ENCODE measurements around the gene PSMB2. TPM values are rescaled to one million over a fixed set of nuclear protein-coding genes. Genes with fewer than 3 reads are reported as not detected.
"Not testable (repeated sequence)": the region's sequence is repeated elsewhere in the genome, so short reads cannot be mapped to it uniquely, and the experiment has no call there.

The PSMB2 gene
- total RNA-seq, 2 donors from 2014 or later = 27.4 to 30.5 TPM

GRCh38 chr1:35585281-35585680 lies 56.0 kb downstream of the PSMB2 start:
- Mint-ChIP-seq H3K27ac (no peak overlapping the region), H3K4me1 (peaks cover 9% of the 10 kb centered on the region)
- no peak for ATAC-seq

DNA sequence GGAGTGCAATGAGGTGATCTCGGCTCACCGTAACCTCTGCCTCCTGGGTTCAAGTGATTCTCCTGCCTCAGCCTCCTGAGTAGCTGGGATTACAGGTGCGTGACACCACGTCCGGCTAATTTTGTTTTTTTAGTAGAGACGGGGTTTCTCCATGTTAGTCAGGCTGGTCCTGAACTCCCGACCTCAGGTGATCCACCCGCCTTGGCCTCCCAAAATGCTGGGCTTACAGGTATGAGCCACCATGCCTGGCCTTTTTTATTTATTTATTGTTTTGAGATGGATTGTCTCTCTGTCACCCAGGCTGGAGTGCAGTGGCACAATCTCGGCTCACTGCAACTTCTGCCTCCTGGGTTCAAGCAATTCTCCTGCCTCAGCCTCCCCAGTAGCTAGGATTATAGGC lies 59.7 kb downstream of the PSMB2 start:
- DNase-seq; H3K36me3 Mint-ChIP-seq (ENCODE audit: low read depth); H3K9me3 ChIP-seq (ENCODE audit: control insufficient read depth, low read length, poor library complexity, severe bottlenecking); ATAC-seq; H3K4me3 Mint-ChIP-seq; H3K27me3 Mint-ChIP-seq; H3K4me1 Mint-ChIP-seq; H3K27ac Mint-ChIP-seq: not testable (repeated sequence)

More at GRCh38 chr1:35585281-35585680, 56.0 kb downstream of the PSMB2 start:
- no peak for DNase-seq
- H3K4me3 Mint-ChIP-seq = no peak overlapping the region
- no peaks in the 10 kb centered on the region for H3K27me3 Mint-ChIP-seq
- no peaks in the 10 kb centered on the region for H3K9me3 ChIP-seq (ENCODE audit: control insufficient read depth, low read length, poor library complexity, severe bottlenecking)
- peaks cover 5% of the 10 kb centered on the region for H3K36me3 Mint-ChIP-seq (ENCODE audit: low read depth)

- no peak for DNase-seq
- Mint-ChIP-seq H3K36me3 (ENCODE audit: low read depth) (no peaks in the 10 kb centered on the region), H3K27me3 (no peaks in the 10 kb centered on the region), H3K4me1 (peaks cover 13% of the 10 kb centered on the region), H3K27ac (no peak overlapping the region), H3K4me3 (no peak overlapping the region)
- ATAC-seq = no peak
- H3K9me3 ChIP-seq (ENCODE audit: control insufficient read depth, low read length, poor library complexity, severe bottlenecking) = no peaks in the 10 kb centered on the region
Observed at GRCh38 chr1:35580949-35581388, 60.4 kb downstream of the PSMB2 start.

DNA sequence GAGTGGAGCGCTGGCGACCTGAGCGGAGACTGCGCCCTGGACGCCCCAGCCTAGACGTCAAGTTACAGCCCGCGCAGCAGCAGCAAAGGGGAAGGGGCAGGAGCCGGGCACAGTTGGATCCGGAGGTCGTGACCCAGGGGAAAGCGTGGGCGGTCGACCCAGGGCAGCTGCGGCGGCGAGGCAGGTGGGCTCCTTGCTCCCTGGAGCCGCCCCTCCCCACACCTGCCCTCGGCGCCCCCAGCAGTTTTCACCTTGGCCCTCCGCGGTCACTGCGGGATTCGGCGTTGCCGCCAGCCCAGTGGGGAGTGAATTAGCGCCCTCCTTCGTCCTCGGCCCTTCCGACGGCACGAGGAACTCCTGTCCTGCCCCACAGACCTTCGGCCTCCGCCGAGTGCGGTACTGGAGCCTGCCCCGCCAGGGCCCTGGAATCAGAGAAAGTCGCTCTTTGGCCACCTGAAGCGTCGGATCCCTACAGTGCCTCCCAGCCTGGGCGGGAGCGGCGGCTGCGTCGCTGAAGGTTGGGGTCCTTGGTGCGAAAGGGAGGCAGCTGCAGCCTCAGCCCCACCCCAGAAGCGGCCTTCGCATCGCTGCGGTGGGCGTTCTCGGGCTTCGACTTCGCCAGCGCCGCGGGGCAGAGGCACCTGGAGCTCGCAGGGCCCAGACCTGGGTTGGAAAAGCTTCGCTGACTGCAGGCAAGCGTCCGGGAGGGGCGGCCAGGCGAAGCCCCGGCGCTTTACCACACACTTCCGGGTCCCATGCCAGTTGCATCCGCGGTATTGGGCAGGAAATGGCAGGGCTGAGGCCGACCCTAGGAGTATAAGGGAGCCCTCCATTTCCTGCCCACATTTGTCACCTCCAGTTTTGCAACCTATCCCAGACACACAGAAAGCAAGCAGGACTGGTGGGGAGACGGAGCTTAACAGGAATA lies 64.0 kb downstream of the PSMB2 start:
- Mint-ChIP-seq H3K4me1 (peaks cover 18% of the 10 kb centered on the region), H3K4me3 (peak overlapping the region; percentile 95), H3K27ac (peak overlapping the region; percentile 87), H3K36me3 (ENCODE audit: low read depth) (peaks cover 3% of the 10 kb centered on the region), H3K27me3 (no peaks in the 10 kb centered on the region)
- ATAC-seq = peak; percentile 75
- H3K9me3 ChIP-seq (ENCODE audit: control insufficient read depth, low read length, poor library complexity, severe bottlenecking) = no peaks in the 10 kb centered on the region
- DNase-seq = peak in 2 of 3 donors; percentile 35

- not testable (repeated sequence) for H3K36me3 Mint-ChIP-seq (ENCODE audit: low read depth); H3K9me3 ChIP-seq (ENCODE audit: control insufficient read depth, low read length, poor library complexity, severe bottlenecking); H3K27ac Mint-ChIP-seq; DNase-seq; H3K27me3 Mint-ChIP-seq; ATAC-seq
- Mint-ChIP-seq H3K4me3 (peak overlapping the region; percentile 95), H3K4me1 (peaks cover 18% of the 10 kb centered on the region)
Observed at GRCh38 chr1:35576766-35577070, 64.6 kb downstream of the PSMB2 start.

DNA sequence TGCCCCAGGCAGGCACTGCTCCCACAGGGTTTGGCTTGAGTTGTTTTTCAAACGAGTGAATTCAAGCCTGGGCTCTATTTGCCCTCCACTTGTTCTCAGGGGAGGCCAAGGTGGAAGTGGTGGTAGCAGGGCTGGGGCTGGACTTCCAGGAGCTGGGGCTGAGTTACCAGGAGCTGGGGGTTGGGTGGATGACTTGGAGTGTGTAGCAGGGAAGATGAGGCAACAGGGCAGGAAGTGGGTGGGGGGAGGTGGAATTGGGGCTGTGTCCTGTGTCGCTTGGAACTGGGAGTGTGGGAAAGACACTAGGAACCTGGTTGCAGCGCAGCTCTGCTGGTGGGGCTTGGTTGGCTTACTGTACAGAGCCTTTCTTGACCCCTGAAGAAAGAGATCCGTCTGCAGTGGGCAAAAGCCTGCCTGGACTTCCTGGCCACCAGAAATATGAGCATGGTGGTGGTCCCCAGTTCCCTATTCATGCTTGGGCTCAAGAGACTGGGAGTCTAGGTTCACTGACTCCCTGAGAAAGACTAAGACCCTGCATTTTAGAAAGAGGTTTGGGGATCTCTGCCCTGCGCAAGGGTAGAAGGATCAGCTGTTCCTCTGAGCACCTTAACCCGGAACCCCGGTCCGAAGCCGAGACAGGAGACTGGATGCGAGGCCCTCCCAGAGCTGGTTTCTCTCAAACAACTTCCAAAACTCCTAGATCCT lies 65.1 kb downstream of the PSMB2 start:
- H3K4me3 Mint-ChIP-seq = peak overlapping the region; percentile 95
- no peak for ATAC-seq
- peak overlapping the region; percentile 19 for H3K27ac Mint-ChIP-seq
- peaks cover 18% of the 10 kb centered on the region for H3K4me1 Mint-ChIP-seq
- H3K27me3 Mint-ChIP-seq = no peaks in the 10 kb centered on the region
- no peak for DNase-seq
- peaks cover 3% of the 10 kb centered on the region for H3K36me3 Mint-ChIP-seq (ENCODE audit: low read depth)
- no peaks in the 10 kb centered on the region for H3K9me3 ChIP-seq (ENCODE audit: control insufficient read depth, low read length, poor library complexity, severe bottlenecking)

DNA sequence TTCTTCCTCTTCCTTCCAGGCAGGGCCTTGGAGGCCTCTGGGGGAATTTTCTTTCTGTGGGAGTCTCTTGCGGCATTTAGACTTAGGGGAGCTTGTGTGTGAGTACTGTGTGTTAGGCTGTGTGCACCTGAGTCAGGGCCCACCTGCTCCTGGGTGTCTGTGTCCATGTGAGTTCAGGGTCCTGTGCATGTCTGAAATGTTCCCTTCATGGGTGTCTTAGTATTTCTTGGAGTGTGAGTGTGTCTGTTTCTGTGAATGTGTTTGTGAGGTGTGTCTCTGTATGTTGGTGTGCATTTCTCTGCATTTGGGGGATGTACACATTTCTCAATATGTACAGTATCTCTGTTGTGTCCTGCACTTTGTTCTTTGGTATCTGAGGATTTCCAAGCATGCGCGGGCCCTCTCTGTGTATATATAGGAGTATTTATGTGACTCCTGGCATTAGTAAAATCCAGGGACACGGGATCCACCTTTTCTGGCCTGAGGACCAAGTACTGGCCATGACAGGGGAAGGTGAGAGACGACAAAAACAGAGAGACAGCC lies 65.8 kb downstream of the PSMB2 start:
- Mint-ChIP-seq H3K27ac (peak overlapping the region; percentile 19), H3K4me1 (peaks cover 18% of the 10 kb centered on the region), H3K36me3 (ENCODE audit: low read depth) (peaks cover 3% of the 10 kb centered on the region), H3K27me3 (no peaks in the 10 kb centered on the region), H3K4me3 (peak overlapping the region; percentile 80)
- no peaks in the 10 kb centered on the region for H3K9me3 ChIP-seq (ENCODE audit: control insufficient read depth, low read length, poor library complexity, severe bottlenecking)
- ATAC-seq (no peak), DNase-seq (no peak)

DNA sequence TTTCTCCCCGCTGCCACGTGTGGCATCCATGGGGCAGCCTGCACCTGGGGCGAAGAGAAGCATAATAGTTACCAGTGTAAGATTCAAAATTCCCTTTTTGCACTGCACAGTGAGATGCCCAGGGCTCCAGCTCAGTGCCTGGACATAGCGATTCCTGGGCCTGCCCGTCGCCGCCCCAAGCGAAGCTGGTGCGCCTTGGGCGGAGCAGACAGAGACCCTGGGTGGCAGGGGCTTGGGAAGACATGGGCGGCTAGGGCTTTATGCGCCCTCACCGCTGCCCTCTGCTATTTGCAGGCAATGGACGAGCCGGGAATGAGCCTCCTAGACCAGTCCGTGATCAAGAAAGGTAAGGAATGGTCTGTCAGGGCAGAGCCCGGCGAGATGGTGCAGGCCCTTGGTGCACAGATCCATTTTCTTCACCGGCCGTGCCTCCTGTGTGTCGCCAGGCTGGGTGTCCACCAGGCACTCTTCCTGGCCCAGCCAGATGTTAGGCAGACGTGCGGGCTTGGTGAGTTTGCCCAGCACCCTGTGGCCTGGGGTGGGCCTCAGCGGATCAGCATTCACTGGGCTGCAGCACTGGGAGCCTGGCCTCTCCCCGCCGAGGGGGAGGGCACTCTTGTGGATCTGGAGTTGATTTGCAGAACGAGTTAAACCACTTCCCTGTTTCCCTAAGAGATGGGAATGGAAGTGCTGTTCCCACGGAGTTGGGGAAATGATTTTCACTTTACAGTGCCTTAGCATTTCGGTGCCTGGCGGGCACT lies 66.5 kb downstream of the PSMB2 start:
- H3K27ac Mint-ChIP-seq = no peak overlapping the region
- H3K27me3 Mint-ChIP-seq = no peaks in the 10 kb centered on the region

DNA sequence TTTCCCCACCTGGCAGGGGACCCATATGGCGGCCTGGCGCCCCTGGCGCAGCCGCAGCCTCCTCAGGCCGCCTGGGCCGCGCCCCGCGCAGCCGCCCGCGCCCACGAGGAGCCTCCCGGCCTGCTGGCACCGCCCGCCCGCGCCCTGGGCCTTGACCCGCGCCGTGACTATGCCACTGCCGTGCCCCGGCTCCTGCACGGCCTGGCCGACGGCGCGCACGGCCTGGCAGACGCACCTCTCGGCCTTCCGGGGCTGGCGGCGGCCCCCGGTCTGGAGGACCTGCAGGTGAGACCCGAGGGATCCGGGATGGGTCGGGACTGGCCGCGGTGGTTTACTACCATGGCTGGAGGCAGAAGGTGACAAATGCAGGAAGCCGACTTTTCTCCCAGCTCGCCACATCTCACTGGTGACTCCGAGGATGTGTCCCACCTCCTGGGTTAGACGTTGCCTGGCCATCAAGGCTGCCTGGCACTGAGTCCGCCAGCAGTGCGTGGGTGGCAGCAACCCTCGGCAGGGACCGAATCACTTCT lies 67.1 kb downstream of the PSMB2 start:
- no peak for DNase-seq
- Mint-ChIP-seq H3K4me1 (peaks cover 18% of the 10 kb centered on the region), H3K4me3 (no peak overlapping the region), H3K36me3 (ENCODE audit: low read depth) (peaks cover 3% of the 10 kb centered on the region), H3K27ac (no peak overlapping the region), H3K27me3 (no peaks in the 10 kb centered on the region)
- no peak for ATAC-seq
- no peaks in the 10 kb centered on the region for H3K9me3 ChIP-seq (ENCODE audit: control insufficient read depth, low read length, poor library complexity, severe bottlenecking)

More for the DNA sequence above, 66.5 kb downstream of the PSMB2 start:
- ATAC-seq (no peak), DNase-seq (no peak)
- no peak overlapping the region for H3K4me3 Mint-ChIP-seq
- peaks cover 18% of the 10 kb centered on the region for H3K4me1 Mint-ChIP-seq
- no peaks in the 10 kb centered on the region for H3K9me3 ChIP-seq (ENCODE audit: control insufficient read depth, low read length, poor library complexity, severe bottlenecking)
- peaks cover 3% of the 10 kb centered on the region for H3K36me3 Mint-ChIP-seq (ENCODE audit: low read depth)

DNA sequence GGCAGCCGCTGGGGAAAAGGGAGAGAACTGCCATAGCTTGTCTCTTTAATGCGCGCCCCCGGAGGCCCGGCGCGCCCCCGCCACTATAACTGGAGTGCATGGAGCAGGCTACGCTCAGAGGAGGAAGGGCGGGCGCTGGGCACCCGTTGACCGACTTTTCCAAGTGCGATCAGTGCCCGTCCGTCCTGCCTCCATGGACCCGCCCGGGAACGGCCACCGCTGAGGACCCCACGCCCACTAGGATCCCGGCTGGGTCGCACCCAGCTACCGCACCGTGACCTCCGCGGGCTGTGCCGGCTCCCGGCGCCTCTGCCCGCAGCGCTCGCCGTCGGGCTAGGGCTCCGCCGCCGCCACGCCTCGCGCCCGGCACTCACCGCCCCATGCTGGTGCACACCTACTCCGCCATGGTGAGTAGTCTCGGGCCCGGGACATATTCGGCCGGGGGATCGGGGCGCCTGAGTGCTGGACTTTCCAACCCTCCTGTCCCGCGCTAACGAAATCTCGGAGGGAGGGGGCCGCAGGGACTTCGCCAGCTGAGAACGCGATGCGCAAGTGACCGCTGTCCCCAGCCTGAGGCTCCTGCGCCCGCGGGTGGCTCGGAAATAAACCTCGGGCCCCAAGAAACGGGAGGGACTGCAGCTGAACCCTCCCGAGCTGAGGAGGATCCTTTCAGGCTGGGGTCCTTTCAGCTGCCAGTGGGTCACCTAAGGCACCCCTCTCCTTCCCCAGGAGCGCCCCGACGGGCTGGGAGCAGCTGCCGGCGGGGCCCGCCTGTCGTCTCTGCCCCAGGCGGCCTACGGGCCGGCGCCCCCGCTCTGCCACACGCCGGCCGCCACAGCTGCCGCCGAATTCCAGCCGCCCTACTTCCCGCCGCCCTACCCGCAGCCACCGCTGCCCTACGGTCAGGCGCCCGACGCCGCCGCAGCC lies 67.9 kb downstream of the PSMB2 start, which contains the start of gene TFAP2E:
Gene TFAP2E (plus strand): TSS at position 117 of the 927 bp plus-strand sequence. CDS start 264 bp downstream, at position 381.
- H3K4me1 Mint-ChIP-seq = peaks cover 24% of the 10 kb centered on the region
- H3K36me3 Mint-ChIP-seq (ENCODE audit: low read depth) = peaks cover 3% of the 10 kb centered on the region
- H3K9me3 ChIP-seq (ENCODE audit: control insufficient read depth, low read length, poor library complexity, severe bottlenecking) = no peaks in the 10 kb centered on the region
- H3K27ac Mint-ChIP-seq = peak within 1 kb of the TSS; percentile 2
- no peak for ATAC-seq
- peak within 1 kb of the TSS; percentile 21 for H3K4me3 Mint-ChIP-seq
- H3K27me3 Mint-ChIP-seq = no peaks in the 10 kb centered on the region
- no peak for DNase-seq

- ATAC-seq (no peak), DNase-seq (no peak)
- peak overlapping the region; percentile 2 for H3K27ac Mint-ChIP-seq
- H3K9me3 ChIP-seq (ENCODE audit: control insufficient read depth, low read length, poor library complexity, severe bottlenecking) = no peaks in the 10 kb centered on the region
- H3K36me3 Mint-ChIP-seq (ENCODE audit: low read depth) = peaks cover 3% of the 10 kb centered on the region
- peaks cover 19% of the 10 kb centered on the region for H3K4me1 Mint-ChIP-seq
- H3K27me3 Mint-ChIP-seq = no peaks in the 10 kb centered on the region
- no peak overlapping the region for H3K4me3 Mint-ChIP-seq
Observed at GRCh38 chr1:35572296-35572695, 69.0 kb downstream of the PSMB2 start.

DNA sequence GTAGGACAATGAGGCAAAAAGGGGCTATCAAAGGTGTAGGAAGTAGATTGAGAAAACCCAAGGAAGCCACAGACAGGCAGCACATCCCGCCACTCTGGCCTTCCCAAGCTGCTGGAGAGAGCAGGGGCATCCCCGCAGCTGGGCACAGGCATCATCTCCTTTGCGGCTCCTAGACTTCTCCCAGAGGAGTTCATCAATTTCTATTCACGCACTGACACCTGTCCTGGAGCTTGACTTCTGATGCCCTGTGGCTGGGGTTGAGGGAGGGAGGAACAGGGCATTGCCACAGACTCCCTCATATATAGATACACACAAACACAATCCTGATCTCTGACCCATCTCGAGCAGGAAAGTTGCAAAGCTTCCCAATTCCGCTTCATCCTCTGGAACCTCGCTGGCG lies 70.1 kb downstream of the PSMB2 start:
- Mint-ChIP-seq H3K27ac (peak overlapping the region; percentile 6), H3K4me3 (no peak overlapping the region), H3K27me3 (no peaks in the 10 kb centered on the region), H3K36me3 (ENCODE audit: low read depth) (peaks cover 3% of the 10 kb centered on the region), H3K4me1 (peaks cover 16% of the 10 kb centered on the region)
- DNase-seq = no peak
- no peaks in the 10 kb centered on the region for H3K9me3 ChIP-seq (ENCODE audit: control insufficient read depth, low read length, poor library complexity, severe bottlenecking)
- no peak for ATAC-seq
